Measurements from ENCODE around the gene LHCGR.

The LHCGR gene

DNA sequence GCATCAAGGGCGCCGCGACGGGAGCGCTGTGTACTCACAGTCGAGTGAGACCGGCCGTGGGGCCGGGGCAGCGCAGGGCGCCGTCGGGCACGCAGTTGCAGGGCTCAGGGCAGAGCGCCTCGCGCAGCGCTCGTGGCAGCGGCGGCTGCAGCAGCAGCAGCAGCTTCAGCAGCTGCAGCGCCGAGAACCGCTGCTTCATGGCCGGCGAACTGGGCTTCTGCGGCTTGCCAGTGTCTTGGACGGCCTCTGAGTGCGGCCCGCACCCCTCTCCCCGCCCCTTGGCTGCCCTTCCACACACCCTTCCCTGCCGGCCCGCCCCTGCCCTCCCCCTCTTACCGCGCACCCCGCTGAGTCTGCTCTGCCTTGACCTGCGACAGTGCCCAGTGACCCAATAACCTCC lies at the start of gene LHCGR:
Gene LHCGR (minus strand): TSS at position 252 of the 400 bp plus-strand sequence. CDS start 53 bp downstream, at position 199.
- DNase-seq = no peak

DNA sequence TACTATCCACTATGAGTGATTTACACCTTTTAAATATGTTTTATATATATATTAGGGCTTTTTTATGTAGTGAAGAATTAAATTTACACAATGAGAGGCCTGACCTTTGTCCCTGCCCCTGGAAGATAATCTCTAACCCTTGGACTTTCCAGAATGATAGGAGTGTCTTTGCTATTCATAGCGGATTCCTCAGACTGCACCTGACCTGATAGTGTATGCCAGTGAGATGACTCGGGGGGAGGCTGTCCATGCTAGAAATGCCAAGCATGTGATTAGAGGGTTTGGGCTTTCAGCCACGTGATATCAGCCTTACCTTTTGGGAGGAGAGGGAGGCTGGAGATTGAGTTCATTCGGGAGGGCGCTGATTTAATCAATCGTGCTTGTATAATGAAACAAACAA lies 44.1 kb upstream of the LHCGR start:
- no peak for DNase-seq

- no peak for DNase-seq
These were observed 39.5 kb upstream of the LHCGR start for GRCh38 chr2:48795065-48795464.

- DNase-seq = no peak
These were observed 38.1 kb upstream of the LHCGR start for GRCh38 chr2:48793671-48794070.

DNA sequence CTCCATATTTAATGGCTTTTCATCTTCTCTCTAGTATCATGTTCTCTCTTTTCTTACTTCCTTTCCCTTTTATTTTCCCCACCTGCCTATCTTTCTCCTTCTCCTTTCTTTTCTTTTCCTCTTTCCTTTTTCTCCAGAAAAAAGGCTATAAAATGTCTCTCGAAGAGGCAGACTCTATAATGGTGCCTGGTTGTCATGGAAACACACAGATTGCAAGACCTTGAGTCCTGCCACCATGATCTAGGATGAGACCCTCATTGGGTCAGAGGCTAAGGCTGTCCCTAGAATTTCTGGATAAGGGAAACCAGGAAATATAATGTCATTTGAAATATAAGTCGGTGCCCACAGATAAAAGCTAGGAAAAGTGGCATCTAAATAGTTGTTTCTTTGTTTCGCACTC lies 36.5 kb upstream of the LHCGR start:
- no peak for DNase-seq

DNA sequence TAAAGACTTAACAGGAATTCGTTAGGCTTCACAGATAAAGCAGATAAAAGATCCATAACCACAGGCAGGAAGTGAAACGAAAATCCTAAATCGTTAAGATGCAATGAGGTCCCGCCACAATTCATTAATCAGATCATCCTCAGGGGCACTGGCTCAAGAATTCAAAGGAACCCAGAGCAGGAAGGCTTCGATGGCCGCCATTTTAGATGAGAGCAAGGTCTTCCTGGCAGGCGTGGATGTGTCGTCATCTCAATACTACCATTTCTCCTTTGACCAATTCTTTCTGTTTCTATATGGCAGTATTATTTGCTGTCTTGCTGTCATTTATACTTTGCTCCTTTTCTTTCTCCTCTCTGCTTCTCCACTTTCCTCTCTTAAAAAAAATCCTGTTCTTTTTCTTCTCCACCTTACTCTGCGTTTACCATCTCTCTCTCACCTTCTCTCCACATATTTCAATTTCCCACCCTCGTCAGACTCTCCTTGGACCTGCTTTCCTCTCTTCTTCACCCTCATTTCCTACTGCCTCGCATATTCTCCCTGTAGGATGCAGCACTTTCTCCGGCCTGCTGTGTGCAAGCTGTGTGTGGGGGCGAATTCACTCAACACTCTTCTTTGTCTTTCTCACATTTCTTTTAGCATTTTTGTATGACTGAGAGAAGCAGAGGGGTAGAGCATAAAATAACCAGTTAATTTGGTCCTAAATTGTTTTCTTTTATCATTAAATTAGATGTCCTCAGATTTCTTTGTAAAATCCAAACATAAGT lies 35.1 kb upstream of the LHCGR start:
- DNase-seq = no peak

GRCh38 chr2:48787580-48787979 lies 32.1 kb upstream of the LHCGR start:
- DNase-seq = no peak

- DNase-seq = no peak
These were observed 25.8 kb upstream of the LHCGR start for GRCh38 chr2:48781366-48781765.

DNA sequence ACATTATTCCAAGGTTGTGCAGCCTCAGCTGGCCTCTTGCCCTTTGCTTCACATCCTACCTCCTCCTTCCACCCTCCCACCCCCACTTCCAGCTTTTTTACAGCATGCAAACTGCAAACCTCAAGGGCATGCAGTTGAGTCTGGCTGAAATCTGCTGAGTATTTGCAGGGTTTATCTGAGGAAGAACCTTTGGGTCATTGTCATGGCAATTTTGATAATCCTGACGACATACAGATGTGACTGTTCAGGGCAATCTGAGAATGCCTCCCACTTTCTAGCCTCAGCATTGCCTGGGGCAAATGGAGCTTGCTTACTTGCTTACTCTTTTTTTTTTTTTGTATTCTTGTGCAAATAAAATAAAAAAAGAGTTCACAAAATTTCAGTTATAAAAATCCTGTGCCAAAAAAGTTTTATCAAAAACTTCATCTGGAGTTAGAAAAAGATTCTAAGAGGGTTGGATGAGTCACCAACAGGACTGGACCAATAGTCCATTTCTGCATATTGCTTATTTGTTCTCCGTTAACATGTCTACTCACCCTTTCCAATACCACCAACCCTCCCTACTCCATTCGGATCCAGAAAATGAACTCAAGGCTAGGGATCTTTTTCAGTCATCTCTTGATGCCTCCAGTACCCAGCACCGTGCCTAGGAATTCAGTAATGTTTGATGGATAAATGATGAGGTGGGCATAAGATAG lies 23.6 kb upstream of the LHCGR start:
- DNase-seq = no peak

- no peak for DNase-seq
These were observed 18.7 kb upstream of the LHCGR start for GRCh38 chr2:48774251-48774650.

DNA sequence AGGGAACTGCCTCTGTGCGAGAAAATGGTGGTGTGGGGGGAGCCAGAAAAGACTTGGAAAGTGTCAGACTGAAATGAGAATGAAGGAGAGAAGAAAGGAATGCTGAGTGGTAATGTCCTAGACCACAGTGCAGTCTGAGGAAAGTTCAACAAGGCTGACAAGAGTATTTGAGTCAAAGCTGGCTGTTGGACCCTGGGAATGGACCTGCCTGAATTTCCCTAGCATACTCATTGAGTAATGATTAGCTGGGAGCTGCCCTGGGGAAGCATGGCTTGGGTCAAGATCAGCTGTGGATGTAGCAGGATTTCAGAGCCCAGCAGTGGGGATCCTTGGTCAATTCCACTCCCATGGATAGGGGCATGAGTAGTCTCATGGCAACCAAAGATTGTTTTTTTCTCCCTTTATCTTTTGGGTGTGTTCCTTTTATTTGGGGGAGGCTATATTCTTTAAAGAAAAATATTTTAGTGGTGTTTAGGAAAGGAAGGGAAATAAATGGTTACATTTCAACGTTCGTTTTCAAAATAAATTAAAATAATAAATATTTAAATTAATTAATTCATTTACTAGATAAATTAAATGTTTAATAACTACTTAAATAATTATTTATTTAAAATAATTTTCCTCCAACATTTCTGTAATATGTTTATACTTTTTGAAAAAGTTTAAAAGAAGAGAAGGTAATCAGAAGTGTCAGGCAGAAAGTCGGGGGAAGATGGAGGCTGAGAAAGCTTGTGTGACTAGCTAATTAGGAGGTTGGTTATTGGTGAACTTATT lies 15.9 kb upstream of the LHCGR start:
- no peak for DNase-seq

DNA sequence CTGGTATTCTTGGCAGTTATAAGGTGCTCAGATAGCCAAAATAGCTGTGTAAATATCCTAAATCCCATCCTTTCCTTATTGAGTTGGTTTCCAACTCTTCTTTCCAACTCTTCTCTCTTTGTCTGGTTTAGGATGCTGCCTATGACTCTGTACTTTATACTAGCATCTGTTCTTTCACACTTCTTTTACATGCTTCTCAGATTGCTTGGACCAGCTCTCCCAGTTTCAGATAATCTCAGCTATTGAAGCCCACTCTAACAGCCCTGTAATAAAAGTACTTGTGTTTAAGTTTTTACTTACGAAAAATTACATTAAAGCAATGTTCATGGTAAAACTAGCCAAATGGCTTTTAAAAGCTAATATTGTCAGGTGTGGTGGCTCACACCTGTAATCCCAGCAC lies 14.7 kb upstream of the LHCGR start:
- DNase-seq = no peak

GRCh38 chr2:48768669-48769068 lies 13.1 kb upstream of the LHCGR start:
- no peak for DNase-seq

DNA sequence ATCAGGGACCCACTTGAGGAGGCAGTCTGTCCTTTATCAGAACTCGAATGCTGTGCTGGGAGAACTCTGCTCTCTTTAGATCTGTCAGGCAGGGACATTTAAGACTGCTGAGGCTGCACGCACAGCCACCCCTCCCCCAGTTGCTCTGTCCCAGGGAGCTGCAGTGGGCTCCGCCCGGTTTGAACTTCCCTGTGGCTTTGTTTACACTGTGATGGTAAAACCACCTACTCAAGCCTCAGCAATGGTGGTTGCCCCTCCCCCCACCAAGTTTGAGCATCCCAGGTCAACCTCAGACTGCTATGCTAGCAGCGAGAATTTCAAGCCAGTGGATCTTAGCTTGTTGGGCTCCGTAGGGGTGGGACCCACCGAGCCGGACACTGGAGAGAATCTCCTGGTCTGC lies 11.8 kb upstream of the LHCGR start:
- DNase-seq = no peak

DNA sequence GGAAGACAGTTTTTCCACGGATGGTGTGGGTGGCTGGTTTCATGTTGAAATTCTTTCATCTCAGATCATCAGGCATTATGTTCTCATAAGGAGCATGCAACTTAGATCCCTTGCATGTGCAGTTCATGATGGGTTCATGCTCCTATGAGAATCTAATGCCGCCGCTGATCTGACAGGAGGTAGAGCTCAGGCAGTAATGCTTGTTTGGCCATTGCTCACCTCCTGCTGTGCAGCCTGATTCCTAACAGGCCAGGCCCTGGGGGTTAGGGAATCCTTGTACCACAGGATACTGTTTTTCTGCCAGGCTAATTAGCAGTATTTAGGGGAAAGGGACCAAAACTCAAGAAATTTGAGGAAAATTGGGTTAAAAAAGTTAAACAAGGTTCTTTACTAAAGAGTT lies 5.3 kb upstream of the LHCGR start:
- no peak for DNase-seq

DNA sequence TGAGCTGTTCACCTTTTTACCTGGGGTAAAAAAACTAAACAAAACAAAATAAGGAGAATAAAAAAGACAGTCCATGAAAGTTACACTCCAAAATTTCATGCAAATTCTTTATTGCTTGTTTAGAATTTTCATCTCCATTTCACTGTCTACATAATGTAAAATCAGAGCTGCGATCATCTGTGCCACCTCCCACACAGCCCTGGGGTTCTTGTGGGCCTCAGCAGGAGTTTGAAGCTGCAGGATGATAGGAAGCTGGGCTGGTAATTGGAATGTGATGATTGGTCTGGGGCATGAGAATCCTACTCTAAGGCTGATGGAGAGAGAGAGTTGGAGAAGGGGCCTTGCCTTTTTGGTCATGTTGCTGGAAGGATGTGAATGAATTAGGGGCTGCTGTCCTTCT lies 4.2 kb upstream of the LHCGR start:
- no peak for DNase-seq

- no peak for DNase-seq
These were observed 765 bp upstream of the LHCGR start for GRCh38 chr2:48756289-48756688.

DNA sequence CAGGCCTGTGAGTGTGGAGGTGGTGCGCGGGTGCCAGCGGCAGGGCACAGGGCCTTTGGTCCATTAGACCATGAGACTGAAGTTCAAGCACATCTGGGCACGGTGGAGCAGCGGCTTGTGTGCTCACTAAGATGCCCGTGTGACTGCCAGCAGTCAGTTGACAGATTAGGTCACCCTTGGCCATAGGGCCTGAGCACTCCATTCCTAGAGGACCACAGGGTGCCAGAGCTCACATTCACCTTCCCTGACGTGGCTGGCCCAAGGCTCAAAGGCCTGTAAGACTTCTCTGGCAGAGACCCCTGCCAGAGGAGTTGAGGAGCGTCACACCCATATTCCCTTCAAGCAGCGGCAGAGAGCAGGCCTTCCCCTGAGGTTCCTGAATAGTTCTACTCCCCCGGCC lies 650 bp downstream of the LHCGR start:
- no peak for DNase-seq

DNA sequence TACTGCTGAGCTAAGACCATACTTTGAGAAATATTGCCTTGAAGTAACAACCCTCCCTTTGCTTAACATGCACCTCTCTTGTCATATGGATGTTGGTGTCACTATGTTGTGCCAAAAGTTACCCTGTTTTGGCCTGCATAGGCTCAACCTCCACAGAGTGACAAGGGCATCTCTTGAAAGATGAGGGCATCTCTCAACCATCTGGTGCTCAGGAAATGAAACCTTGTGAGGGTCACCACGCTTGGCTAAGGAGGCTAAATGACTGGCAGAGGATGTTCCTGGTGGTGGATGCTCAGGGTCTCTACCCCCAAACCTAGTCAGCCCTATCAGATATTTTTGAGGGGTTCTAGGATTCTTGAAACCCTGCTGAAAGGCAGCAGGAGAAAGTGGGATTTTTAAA lies 2.3 kb downstream of the LHCGR start:
- DNase-seq = no peak

DNA sequence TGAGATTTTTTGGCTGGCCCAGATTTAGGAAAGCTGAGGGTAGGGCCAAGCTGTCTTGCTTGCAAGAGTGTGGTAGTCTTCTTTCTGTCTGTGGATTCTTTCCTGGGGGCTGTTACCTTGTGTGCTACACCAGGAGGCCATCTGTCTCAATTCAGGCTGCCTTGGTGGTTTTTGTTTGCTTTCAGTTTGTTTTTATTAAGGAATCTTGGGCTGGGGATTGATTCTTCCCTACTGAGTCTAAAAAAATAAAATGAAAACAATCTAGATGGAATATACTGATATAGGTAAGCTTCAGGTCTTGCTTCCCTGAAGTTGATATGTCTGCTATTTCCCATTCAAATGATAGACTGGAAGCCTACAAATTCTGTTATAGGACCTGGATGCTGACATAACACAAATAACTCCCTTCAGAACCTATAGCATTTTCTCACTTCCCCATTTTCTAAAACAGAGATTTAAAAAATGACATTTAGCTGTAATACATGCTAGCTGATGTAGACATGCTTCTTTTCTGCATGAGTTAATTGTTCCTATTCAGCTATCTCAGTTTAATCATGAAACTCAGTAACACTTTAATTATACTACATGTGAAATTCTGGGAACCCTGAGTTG lies 5.3 kb downstream of the LHCGR start:
- DNase-seq = no peak

GRCh38 chr2:48749291-48750127 lies 6.0 kb downstream of the LHCGR start:
- no peak for DNase-seq

- no peak for DNase-seq
These were observed 8.2 kb downstream of the LHCGR start for GRCh38 chr2:48747319-48747718.

Data from activated CD4-positive, alpha-beta T cell treated with anti-CD3 and anti-CD28 coated beads, Interleukin-10, Interleukin-2, amounts not matched to agents 100 ng/mL and 50 ng/mL, durations not matched to agents 16 hours and 8 hours (primary cell).